HCT116 (cell line): ENCODE data around the gene LMCD1. TPM values are rescaled to one million over a fixed set of nuclear protein-coding genes. Genes with fewer than 3 reads are reported as not detected.

Experiments
- ATAC-seq: fragments of 200-7000 bp; cut with Tn5 transposase; 2 replicates; pipeline ENCODE4 v1.9.1; 2020; ENCODE audit warnings: mild to moderate bottlenecking, moderate library complexity
- BruUV-seq: library from RNA; stranded (reverse); fragments of 400-500 nt; replicated peaks from 2 replicates; lab custom pipeline; 2021; lab: Mats Ljungman, UMichigan
- CTCF ChIA-PET: fragments of 300-600 bp; sonication (Branson Sonifier 250); formaldehyde crosslinking; loops from one replicate; lab custom pipeline; 2021; ENCODE audit warnings: antibody characterized with exemption; lab: Charles Lee
- POLR2A ChIA-PET: fragments of 300-600, 350-600 bp; sonication (Branson Sonifier 250); formaldehyde crosslinking; loops from one replicate; lab custom pipeline; 2021; ENCODE audit warnings: antibody characterized with exemption; lab: Charles Lee
- RAD21 ChIA-PET, 2 experiments: fragments of 300-600 bp; sonication (Branson Sonifier 250); formaldehyde crosslinking; loops; one replicate each; lab custom pipeline; 2023; ENCODE audit warnings: low total read pairs in 2 of 2; ENCODE audit not compliant: uncharacterized antibody in 2 of 2, unreplicated experiment in 2 of 2, low non-redundant PET in 1 of 2; lab: Charles Lee
- DNase-seq: peaks from one replicate; pipeline ENCODE4 v3.0.0-alpha.2; 2010; ENCODE audit warnings: low read depth, low spot score
- H2AFZ ChIP-seq: fragments of 200-600 bp; shearing (Covaris generic), sonication (generic); 2 replicates; pipeline ENCODE4 v1.6.1; 2017; ENCODE audit warnings: low read depth, mixed run types, mixed read lengths, antibody characterized with exemption, low read length; ENCODE audit not compliant: poor library complexity, severe bottlenecking
- H3K27ac ChIP-seq: 2 replicates; pipeline ENCODE4 v1.5.1; 2012; ENCODE audit warnings: low read depth, low read length
- H3K27me3 ChIP-seq: fragments of 200-600 bp; sonication (generic); 2 replicates; pipeline ENCODE4 v1.6.1; 2016; ENCODE audit warnings: mixed run types, low read length, mixed read lengths; ENCODE audit not compliant: insufficient read depth
- H3K36me3 ChIP-seq, 2 experiments: fragments of 200-500 bp in 1 of 2; fragments of 200-600 bp in 1 of 2; sonication (Bioruptor generic) in 1 of 2; sonication (generic) in 1 of 2; 2 replicates each; pipeline versions ENCODE4 v1.5.1 to v1.6.1; 2014 to 2016; ENCODE audit warnings: low read length in 2 of 2, inconsistent platforms in 1 of 2, mixed read lengths in 1 of 2, mixed run types in 1 of 2; ENCODE audit not compliant: insufficient read depth in 2 of 2, control insufficient read depth in 1 of 2
- H3K4me1 ChIP-seq, 2 experiments: fragments of 200-600 bp in 1 of 2; sonication (generic) in 1 of 2; 2 replicates each; pipeline versions ENCODE4 v1.5.1 to v1.6.1; 2012 to 2017; ENCODE audit warnings: low read length in 2 of 2, inconsistent platforms in 1 of 2, mild to moderate bottlenecking in 1 of 2, mixed read lengths in 1 of 2, mixed run types in 1 of 2, moderate library complexity in 1 of 2; ENCODE audit not compliant: insufficient read depth in 2 of 2, control insufficient read depth in 1 of 2
- H3K4me2 ChIP-seq: fragments of 200-600 bp; sonication (generic); 2 replicates; pipeline ENCODE4 v1.6.1; 2017; ENCODE audit warnings: mixed run types, low read length, mixed read lengths
- H3K4me3 ChIP-seq, 2 experiments: fragments of 200-600 bp in 1 of 2; sonication (generic) in 1 of 2; replicated peaks in 1 of 2; 2 replicates each; pipeline ENCODE4 v1.5.1; 2011 to 2016; ENCODE audit warnings: low read length in 2 of 2, control low read depth in 1 of 2, low read depth in 1 of 2, mild to moderate bottlenecking in 1 of 2, mixed read lengths in 1 of 2, mixed run types in 1 of 2
- H3K79me2 ChIP-seq: fragments of 200-600 bp; sonication (generic); 2 replicates; pipeline ENCODE4 v1.6.1; 2017; ENCODE audit warnings: mild to moderate bottlenecking, mixed run types, low read length, moderate library complexity, mixed read lengths; ENCODE audit not compliant: insufficient read depth
- H3K9ac ChIP-seq: fragments of 200-600 bp; sonication (generic); 2 replicates; pipeline ENCODE4 v1.6.1; 2016; ENCODE audit warnings: low read length, mixed read lengths
- H3K9me2 ChIP-seq: fragments of 200-600 bp; sonication (generic), shearing (Covaris generic); 2 replicates; pipeline ENCODE4 v1.6.1; 2017; ENCODE audit warnings: mixed run types, mild to moderate bottlenecking, moderate library complexity; ENCODE audit not compliant: insufficient read depth
- H3K9me3 ChIP-seq, 2 experiments: fragments of 200-500 bp in 1 of 2; fragments of 200-600 bp in 1 of 2; sonication (Bioruptor generic) in 1 of 2; sonication (generic) in 1 of 2; 2 replicates each; pipeline ENCODE4 v1.6.1; 2014 to 2017; ENCODE audit warnings: low read length in 2 of 2, mixed read lengths in 2 of 2, inconsistent platforms in 1 of 2, low read depth in 1 of 2, mild to moderate bottlenecking in 1 of 2, mixed run types in 1 of 2, moderate library complexity in 1 of 2; ENCODE audit not compliant: control insufficient read depth in 1 of 2, insufficient read depth in 1 of 2
- H4K20me1 ChIP-seq: fragments of 200-600 bp; sonication (generic), shearing (Covaris generic); 2 replicates; pipeline ENCODE4 v1.6.1; 2017; ENCODE audit warnings: mixed run types, mild to moderate bottlenecking, moderate library complexity; ENCODE audit not compliant: insufficient read depth
- JUND ChIP-seq: IDR thresholded peaks from 2 replicates; pipeline ENCODE4 v1.6.1; 2012
- POLR2A ChIP-seq: IDR thresholded peaks from 2 replicates; pipeline ENCODE4 v1.7.0; 2011; ENCODE audit warnings: borderline replicate concordance; ENCODE audit not compliant: insufficient read depth, insufficient read length; ENCODE audit errors: extremely low read depth
- POLR2AphosphoS5 ChIP-seq: IDR thresholded peaks from 2 replicates; pipeline ENCODE4 v1.6.1; 2011; ENCODE audit warnings: mild to moderate bottlenecking, low read depth, low read length, moderate library complexity
- RAD21 ChIP-seq: IDR thresholded peaks from 2 replicates; pipeline ENCODE4 v1.6.1; 2012; ENCODE audit warnings: low read depth, mild to moderate bottlenecking
- SIN3A ChIP-seq: IDR thresholded peaks from 2 replicates; pipeline ENCODE4 v1.6.1; 2012; ENCODE audit warnings: low read depth
- SP1 ChIP-seq: IDR thresholded peaks from 2 replicates; pipeline ENCODE4 v1.6.1; 2012; ENCODE audit warnings: low read depth
- SRF ChIP-seq: IDR thresholded peaks from 2 replicates; pipeline ENCODE4 v1.6.1; 2012; ENCODE audit warnings: low read depth
- YY1 ChIP-seq: IDR thresholded peaks from 2 replicates; pipeline ENCODE4 v1.6.1; 2011; ENCODE audit warnings: low read length, low read depth, moderate library complexity, mild to moderate bottlenecking; ENCODE audit not compliant: insufficient replicate concordance; ENCODE audit errors: extremely low read depth
- ZNF274 ChIP-seq: fragments of 200-500 bp; sonication (Bioruptor generic); IDR thresholded peaks from 2 replicates; pipeline ENCODE4 v1.6.1; 2014; ENCODE audit warnings: mild to moderate bottlenecking, low read depth, low read length, inconsistent platforms
- intact Hi-C: fragments of 100-400 bp; cut with micrococcal nuclease; formaldehyde crosslinking; loops from 2 replicates; pipeline ENCODE4 v1.10.0; 2022
- total RNA-seq: library from RNA; stranded (reverse); gene quantifications from one replicate; pipeline ENCODE4 v1.2.1, GENCODE V29; 2021; ENCODE audit not compliant: unreplicated experiment
- TF ChIP-seq, protein P1 (sequence below), 3 experiments: fragments of 200-600 bp in 1 of 3; sonication (generic) in 1 of 3; IDR thresholded peaks in 2 of 3; conservative IDR thresholded peaks in 1 of 3; 2 replicates each; pipeline ENCODE4 v1.5.1; 2012 to 2017; ENCODE audit warnings: low read depth in 2 of 3, low read length in 2 of 3, antibody characterized with exemption in 1 of 3, borderline replicate concordance in 1 of 3, control low read depth in 1 of 3, mild to moderate bottlenecking in 1 of 3, mixed read lengths in 1 of 3, mixed run types in 1 of 3, moderate library complexity in 1 of 3; ENCODE audit not compliant: insufficient read depth in 1 of 3
- TF ChIP-seq, protein P2 (sequence below): IDR thresholded peaks from 2 replicates; pipeline ENCODE4 v1.6.1; 2011; ENCODE audit warnings: mild to moderate bottlenecking, low read length, moderate library complexity; ENCODE audit not compliant: insufficient replicate concordance; ENCODE audit errors: extremely low read depth

LMCD1 gene
- total RNA-seq, 1 experiment from 2014 or later, result 4.6 TPM

DNA sequence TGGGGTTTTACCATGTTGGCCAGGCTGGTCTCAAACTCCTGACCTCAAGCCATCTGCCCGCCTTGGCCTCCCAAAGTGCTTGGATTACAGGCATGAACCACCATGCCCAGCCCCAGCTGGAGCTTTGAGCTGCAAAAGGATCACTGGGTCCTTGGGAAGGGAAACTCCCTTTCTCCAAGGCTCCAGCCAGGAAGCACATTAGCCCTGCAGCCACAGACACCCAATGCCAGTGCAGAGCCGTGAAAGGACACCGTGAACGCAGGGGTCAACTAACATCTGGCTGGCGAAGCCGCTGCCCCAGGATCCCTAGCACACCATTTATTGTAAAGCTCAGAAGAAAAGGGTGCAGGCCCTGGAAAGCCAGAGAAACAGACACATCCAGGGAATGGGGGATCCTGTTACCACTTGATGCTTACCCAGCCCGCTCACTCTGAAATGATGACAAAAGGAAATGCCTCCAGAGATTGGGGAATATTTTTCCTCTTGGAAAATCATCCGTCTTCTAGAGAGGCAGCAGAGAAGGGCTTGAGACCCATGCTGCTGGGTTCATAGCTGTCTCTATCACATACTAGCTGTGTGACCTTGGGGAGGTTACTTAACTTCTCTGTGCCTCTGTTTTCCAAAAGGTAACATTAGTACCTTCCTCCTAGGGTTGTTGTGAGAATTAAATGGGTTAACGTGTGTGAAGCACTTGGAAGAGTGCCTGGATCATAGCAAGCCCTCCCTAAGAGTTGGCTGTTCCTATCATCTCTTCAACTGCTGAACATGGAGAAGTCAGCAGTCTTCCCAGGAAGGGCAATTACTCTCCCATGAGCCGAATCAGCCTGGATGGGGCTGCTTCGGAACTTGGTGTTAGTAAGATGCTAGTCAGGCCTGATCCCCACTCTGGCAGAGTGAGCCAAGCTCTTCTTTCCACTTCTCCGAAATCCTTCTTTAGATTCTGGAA is 40.8 kb downstream of the LMCD1 start:
- POLR2A ChIA-PET, result no interaction called here
- CTCF ChIA-PET, result no interaction called here
- no peak overlapping the region for H2AFZ ChIP-seq
- intact Hi-C loops, result no loop called here
- no peak for TF ChIP-seq POLR2AphosphoS5
- TF ChIP-seq JUND, result no peak
- H3K36me3 ChIP-seq, result no peaks in the 10 kb centered on the region
- no peak overlapping the region for H3K9ac ChIP-seq
- H3K79me2 ChIP-seq, result no peaks in the 10 kb centered on the region
- ATAC-seq (no peak), DNase-seq (no peak)
- no peaks in the 10 kb centered on the region for H4K20me1 ChIP-seq
- no peaks in the 10 kb centered on the region for H3K4me1 ChIP-seq
- H3K9me2 ChIP-seq, result no peaks in the 10 kb centered on the region
- no peak overlapping the region for H3K4me3 ChIP-seq
- no peaks in the 10 kb centered on the region for H3K27me3 ChIP-seq
- BruUV-seq, result no TSS peak
- H3K4me2 ChIP-seq, result no peak overlapping the region
- H3K9me3 ChIP-seq, result no peaks in the 10 kb centered on the region
- RAD21 ChIA-PET, result no interaction called here
- H3K27ac ChIP-seq, result no peak overlapping the region

DNA sequence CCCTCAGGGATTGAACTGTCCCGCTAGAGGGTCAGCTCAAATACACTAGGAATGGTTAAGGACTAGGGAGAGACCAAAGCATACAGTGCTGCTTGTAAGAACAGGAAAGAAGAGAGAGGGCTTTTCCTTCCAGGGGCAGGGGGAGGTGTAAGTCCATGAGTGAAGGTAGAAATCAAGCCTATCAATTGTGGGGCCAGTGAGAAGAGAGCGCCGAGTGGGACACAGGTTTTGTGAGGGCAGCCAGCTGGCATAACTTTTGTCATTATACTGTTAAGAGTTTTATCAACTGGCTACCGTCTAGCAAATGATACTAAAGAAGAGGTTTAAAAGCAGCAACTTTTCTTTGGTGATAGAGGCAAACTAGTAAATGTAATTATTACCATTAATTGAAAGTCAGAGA is 45.0 kb downstream of the LMCD1 start:
- H3K4me3 ChIP-seq, result no peak overlapping the region
- no TSS peak for BruUV-seq
- no peak overlapping the region for H2AFZ ChIP-seq
- no peaks in the 10 kb centered on the region for H4K20me1 ChIP-seq
- no peaks in the 10 kb centered on the region for H3K36me3 ChIP-seq
- no peaks in the 10 kb centered on the region for H3K9me2 ChIP-seq
- no peak overlapping the region for H3K4me2 ChIP-seq
- H3K4me1 ChIP-seq, result no peaks in the 10 kb centered on the region
- RAD21 ChIA-PET, result no interaction called here
- no peaks in the 10 kb centered on the region for H3K79me2 ChIP-seq
- POLR2A ChIA-PET, result no interaction called here
- H3K9me3 ChIP-seq, result no peaks in the 10 kb centered on the region
- intact Hi-C loops, result no loop called here
- no peak overlapping the region for H3K9ac ChIP-seq
- no peaks in the 10 kb centered on the region for H3K27me3 ChIP-seq
- no peak overlapping the region for H3K27ac ChIP-seq
- CTCF ChIA-PET, result no interaction called here
- ATAC-seq (no peak), DNase-seq (no peak)
- TF ChIP-seq POLR2A, result no peak
- TF ChIP-seq SP1, result no peak
- TF ChIP-seq, protein P1, sequence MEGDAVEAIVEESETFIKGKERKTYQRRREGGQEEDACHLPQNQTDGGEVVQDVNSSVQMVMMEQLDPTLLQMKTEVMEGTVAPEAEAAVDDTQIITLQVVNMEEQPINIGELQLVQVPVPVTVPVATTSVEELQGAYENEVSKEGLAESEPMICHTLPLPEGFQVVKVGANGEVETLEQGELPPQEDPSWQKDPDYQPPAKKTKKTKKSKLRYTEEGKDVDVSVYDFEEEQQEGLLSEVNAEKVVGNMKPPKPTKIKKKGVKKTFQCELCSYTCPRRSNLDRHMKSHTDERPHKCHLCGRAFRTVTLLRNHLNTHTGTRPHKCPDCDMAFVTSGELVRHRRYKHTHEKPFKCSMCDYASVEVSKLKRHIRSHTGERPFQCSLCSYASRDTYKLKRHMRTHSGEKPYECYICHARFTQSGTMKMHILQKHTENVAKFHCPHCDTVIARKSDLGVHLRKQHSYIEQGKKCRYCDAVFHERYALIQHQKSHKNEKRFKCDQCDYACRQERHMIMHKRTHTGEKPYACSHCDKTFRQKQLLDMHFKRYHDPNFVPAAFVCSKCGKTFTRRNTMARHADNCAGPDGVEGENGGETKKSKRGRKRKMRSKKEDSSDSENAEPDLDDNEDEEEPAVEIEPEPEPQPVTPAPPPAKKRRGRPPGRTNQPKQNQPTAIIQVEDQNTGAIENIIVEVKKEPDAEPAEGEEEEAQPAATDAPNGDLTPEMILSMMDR (IDR thresholded peaks at IDR 0.05 in 2 of 3, conservative IDR thresholded peaks at IDR 0.05 in 1 of 3; ENCODE audit: borderline replicate concordance in 1 of 3, insufficient read depth in 1 of 3, low read depth in 2 of 3, low read length in 2 of 3), result no peak
- no peak for TF ChIP-seq YY1
- TF ChIP-seq ZNF274, result no peak
- TF ChIP-seq, protein P2, sequence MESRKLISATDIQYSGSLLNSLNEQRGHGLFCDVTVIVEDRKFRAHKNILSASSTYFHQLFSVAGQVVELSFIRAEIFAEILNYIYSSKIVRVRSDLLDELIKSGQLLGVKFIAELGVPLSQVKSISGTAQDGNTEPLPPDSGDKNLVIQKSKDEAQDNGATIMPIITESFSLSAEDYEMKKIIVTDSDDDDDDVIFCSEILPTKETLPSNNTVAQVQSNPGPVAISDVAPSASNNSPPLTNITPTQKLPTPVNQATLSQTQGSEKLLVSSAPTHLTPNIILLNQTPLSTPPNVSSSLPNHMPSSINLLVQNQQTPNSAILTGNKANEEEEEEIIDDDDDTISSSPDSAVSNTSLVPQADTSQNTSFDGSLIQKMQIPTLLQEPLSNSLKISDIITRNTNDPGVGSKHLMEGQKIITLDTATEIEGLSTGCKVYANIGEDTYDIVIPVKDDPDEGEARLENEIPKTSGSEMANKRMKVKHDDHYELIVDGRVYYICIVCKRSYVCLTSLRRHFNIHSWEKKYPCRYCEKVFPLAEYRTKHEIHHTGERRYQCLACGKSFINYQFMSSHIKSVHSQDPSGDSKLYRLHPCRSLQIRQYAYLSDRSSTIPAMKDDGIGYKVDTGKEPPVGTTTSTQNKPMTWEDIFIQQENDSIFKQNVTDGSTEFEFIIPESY, result no peak
- no peak for TF ChIP-seq SRF
- no peak for TF ChIP-seq RAD21
- TF ChIP-seq SIN3A, result no peak
